Measurements from ENCODE around the gene HIP1.

HIP1 gene

GRCh38 chr7:75619636-75620035, 119.1 kb downstream of the HIP1 start:
- no peak for TF ChIP-seq CEBPB (IDR thresholded peaks at IDR 0.05)

- TF ChIP-seq EP300 (IDR thresholded peaks at IDR 0.05; ENCODE audit: borderline replicate concordance) (no peak), TAF1 (IDR thresholded peaks at IDR 0.05; ENCODE audit: low read depth) (no peak), FOXM1 (IDR thresholded peaks at IDR 0.05; ENCODE audit: borderline replicate concordance, low read depth) (no peak), EGR1 (IDR thresholded peaks at IDR 0.05) (no peak), ZBTB7A (IDR thresholded peaks at IDR 0.05; ENCODE audit: low read depth) (no peak), TCF12 (IDR thresholded peaks at IDR 0.05; ENCODE audit: low read depth) (no peak), RAD21 (IDR thresholded peaks at IDR 0.05; ENCODE audit: low read depth) (no peak), CEBPB (IDR thresholded peaks at IDR 0.05) (no peak)
Observed at GRCh38 chr7:75617634-75618234, 121.0 kb downstream of the HIP1 start.

- TF ChIP-seq USF1 (IDR thresholded peaks at IDR 0.05) (no peak), FOXM1 (IDR thresholded peaks at IDR 0.05; ENCODE audit: borderline replicate concordance, low read depth) (no peak), CEBPB (IDR thresholded peaks at IDR 0.05) (no peak), NFIC (IDR thresholded peaks at IDR 0.05) (no peak), MAX (IDR thresholded peaks at IDR 0.05) (no peak), REST (IDR thresholded peaks at IDR 0.05; ENCODE audit: low read depth) (no peak), EP300 (IDR thresholded peaks at IDR 0.05; ENCODE audit: borderline replicate concordance) (no peak), ZBTB7A (IDR thresholded peaks at IDR 0.05; ENCODE audit: low read depth) (no peak), EGR1 (IDR thresholded peaks at IDR 0.05) (no peak), TAF1 (IDR thresholded peaks at IDR 0.05; ENCODE audit: low read depth) (no peak), CREB1 (IDR thresholded peaks at IDR 0.05; ENCODE audit: low read depth) (no peak), RAD21 (IDR thresholded peaks at IDR 0.05; ENCODE audit: low read depth) (no peak), TEAD4 (IDR thresholded peaks at IDR 0.05) (no peak), YY1 (IDR thresholded peaks at IDR 0.05; ENCODE audit: low read depth) (no peak)
Observed at GRCh38 chr7:75616421-75617167, 122.1 kb downstream of the HIP1 start.

- TF ChIP-seq EP300 (IDR thresholded peaks at IDR 0.05; ENCODE audit: borderline replicate concordance) = no peak
Observed at GRCh38 chr7:75614401-75614800, 124.3 kb downstream of the HIP1 start.

- TF ChIP-seq NFIC (IDR thresholded peaks at IDR 0.05) (no peak), ZBTB7A (IDR thresholded peaks at IDR 0.05; ENCODE audit: low read depth) (no peak), FOXM1 (IDR thresholded peaks at IDR 0.05; ENCODE audit: borderline replicate concordance, low read depth) (no peak), TAF1 (IDR thresholded peaks at IDR 0.05; ENCODE audit: low read depth) (no peak)
Observed at GRCh38 chr7:75613351-75613750, 125.4 kb downstream of the HIP1 start.

- no peak for TF ChIP-seq CREB1 (IDR thresholded peaks at IDR 0.05; ENCODE audit: low read depth)
- no peak for TF ChIP-seq TEAD4 (IDR thresholded peaks at IDR 0.05)
- no peak for TF ChIP-seq CEBPB (IDR thresholded peaks at IDR 0.05)
- TF ChIP-seq NFIC (IDR thresholded peaks at IDR 0.05) = peak; percentile 76
- TF ChIP-seq FOXM1 (IDR thresholded peaks at IDR 0.05; ENCODE audit: borderline replicate concordance, low read depth) = no peak
- 0 out of 2 replicates have a peak, but pooled peaks have one; percentile 22 for TF ChIP-seq EP300 (IDR thresholded peaks at IDR 0.05; ENCODE audit: borderline replicate concordance)
- TF ChIP-seq RAD21 (IDR thresholded peaks at IDR 0.05; ENCODE audit: low read depth) = no peak
- TF ChIP-seq TAF1 (IDR thresholded peaks at IDR 0.05; ENCODE audit: low read depth) = no peak; the same call in 1 of the 2 replicates
- no peak for TF ChIP-seq REST (IDR thresholded peaks at IDR 0.05; ENCODE audit: low read depth)
- TF ChIP-seq YY1 (IDR thresholded peaks at IDR 0.05; ENCODE audit: low read depth) = no peak
- peak; percentile 66 for TF ChIP-seq USF1 (IDR thresholded peaks at IDR 0.05)
- peak; percentile 84 for TF ChIP-seq MAX (IDR thresholded peaks at IDR 0.05)
- no peak for TF ChIP-seq ZBTB7A (IDR thresholded peaks at IDR 0.05; ENCODE audit: low read depth)
- TF ChIP-seq EGR1 (IDR thresholded peaks at IDR 0.05) = no peak
- TF ChIP-seq TCF12 (IDR thresholded peaks at IDR 0.05; ENCODE audit: low read depth) = 0 out of 2 replicates have a peak, but pooled peaks have one; percentile 40
Observed at GRCh38 chr7:75611557-75612178, 127.1 kb downstream of the HIP1 start.

All from Ishikawa (cell line).